IPS DF 4.7 (cell line): ENCODE data around the gene LRRC8A.

ENCODE experiments used
- DNase-seq: peaks from one replicate; pipeline ENCODE4 v3.0.0-alpha.2; 2013; ENCODE audit warnings: low spot score; ENCODE audit errors: extremely low read depth

LRRC8A gene

GRCh38 chr9:128901379-128901778 is 19.4 kb downstream of the LRRC8A start:
- no peak for DNase-seq

DNA sequence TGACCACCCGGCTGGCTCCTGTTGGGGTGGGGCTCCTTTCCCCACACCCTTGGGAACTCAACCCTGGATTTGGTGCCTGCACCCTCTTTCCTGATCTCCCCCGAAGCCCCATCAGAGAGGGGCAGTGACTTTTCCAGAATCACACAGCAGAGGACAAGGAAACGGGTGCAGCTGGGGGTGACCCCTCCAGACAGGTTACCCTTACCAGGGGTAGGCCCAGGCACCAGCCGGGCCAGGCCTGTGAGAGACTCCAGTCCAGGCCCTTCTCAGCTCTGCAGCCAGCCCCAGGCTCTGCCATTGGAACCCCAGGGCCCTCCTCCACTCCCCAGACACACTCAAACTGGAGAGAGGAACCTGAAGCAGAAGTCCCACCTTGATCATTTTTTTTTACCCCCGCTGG is 19.9 kb downstream of the LRRC8A start:
- no peak for DNase-seq

DNA sequence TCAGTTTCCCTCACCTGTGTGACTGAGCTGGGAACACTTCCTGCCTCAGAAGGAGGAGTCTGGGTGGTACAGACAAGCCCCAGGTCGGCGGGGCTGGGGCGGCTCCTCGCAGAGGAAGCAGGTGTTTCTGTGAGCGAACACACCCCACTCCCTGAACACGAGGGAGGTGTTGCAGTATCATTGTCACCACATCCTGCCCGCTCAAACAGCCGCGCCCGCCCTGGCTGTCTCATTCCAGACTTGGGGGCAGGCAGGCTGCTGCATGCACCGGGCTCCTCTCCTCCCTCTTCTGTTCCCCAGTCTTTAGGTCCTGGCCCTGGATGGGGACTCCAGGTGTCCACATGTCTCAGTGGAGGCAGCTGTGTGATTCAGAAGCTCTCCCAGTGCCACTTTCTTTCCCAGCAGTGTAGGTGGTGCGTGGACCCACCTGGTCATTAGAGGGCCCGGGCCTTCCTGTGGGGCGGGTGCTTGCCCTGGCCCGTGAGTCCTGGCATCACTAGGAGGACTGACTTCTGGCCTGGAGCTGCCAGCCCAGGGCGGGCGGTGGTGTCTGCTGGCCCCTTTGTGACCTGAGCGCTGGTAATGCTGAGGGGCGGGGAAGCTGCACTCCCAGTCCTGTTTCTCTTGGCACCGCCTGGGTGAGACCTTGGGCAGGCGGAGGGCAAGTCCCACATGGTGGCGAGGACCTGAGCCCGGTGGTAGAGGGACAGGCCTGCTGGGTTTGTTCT is 20.6 kb downstream of the LRRC8A start:
- no peak for DNase-seq

GRCh38 chr9:128903079-128903461 is 21.1 kb downstream of the LRRC8A start:
- DNase-seq: no peak

DNA sequence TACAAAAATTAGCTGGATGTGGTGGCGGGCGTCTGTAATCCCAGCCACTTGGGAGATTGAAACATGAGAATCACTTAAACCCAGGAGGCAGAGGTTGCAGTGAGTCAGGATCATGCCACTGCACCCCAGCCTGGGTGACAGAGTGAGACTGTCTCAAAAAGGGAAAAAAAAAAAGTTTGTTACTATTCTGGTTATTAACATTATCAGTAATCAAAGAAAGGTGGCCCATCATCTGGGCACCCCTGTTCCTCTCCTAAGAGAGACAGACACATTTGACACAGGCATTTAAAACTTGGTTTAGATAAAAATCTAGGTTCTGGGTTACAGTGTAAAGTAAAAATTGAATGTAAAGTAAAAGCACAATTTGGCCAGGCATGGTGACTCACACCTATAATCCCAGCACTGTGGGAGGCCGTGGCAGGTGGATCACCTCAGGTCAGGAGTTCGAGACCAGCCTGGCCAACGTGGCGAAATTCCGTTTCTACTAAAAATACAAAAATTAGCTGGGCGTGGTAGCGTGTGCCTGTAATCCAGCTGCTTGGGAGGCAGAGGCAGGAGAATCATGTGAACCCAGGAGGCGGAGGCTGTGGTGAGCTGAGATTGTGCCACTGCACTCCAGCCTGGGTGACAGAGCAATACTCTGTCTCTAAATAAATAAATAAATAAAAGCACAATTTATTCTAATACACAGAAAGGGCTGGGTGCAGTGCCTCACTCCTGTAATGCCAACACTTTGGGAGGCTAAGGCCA is 22.1 kb downstream of the LRRC8A start:
- no peak for DNase-seq

DNA sequence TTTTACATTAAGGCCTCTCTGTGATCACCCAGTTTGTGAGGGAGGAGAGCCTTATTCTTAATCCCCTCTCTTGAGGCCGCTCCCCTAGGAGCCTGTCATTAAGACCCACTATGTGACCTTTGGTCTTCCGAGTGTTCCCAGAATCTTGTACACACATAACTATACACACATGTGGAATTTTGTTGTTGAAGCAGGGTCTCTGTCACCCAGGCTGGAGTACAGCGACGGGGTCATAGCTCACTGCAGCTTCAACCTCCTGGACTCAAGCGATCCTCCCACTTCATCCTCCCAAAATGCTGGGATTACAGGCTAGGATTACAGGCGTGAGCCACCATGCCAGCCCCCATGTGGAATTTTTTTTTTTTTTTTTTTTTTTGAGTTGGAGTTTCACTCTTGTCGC is 24.0 kb downstream of the LRRC8A start:
- DNase-seq: no peak

DNA sequence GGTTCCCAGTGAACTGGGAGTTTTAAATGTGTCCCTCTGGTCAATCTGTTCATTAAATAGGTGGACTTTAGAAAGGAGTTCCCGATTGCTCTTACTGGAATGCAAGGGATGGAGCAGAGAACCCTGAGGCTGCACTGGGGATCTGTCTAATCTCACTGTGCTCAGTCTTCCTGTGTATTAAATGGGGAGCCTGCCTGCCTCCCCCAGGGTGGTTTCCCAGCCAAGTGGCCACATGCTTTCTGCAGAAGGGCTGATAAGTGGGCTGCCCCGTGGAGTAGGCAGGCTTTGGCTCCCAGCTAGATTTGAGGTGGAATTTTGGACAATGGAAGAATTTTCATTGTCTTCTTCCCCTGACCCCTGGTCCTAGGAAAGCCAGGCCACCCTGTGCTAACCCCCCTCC is 24.8 kb downstream of the LRRC8A start:
- no peak for DNase-seq

GRCh38 chr9:128908372-128908771 is 26.4 kb downstream of the LRRC8A start:
- DNase-seq: no peak

- DNase-seq: no peak
Measured at GRCh38 chr9:128909859-128910258, 27.9 kb downstream of the LRRC8A start.

- no peak for DNase-seq
Measured at GRCh38 chr9:128910906-128911305, 29.0 kb downstream of the LRRC8A start.

GRCh38 chr9:128911529-128912035 is 29.6 kb downstream of the LRRC8A start:
- DNase-seq: no peak

- no peak for DNase-seq
Measured at GRCh38 chr9:128912270-128912853, 30.4 kb downstream of the LRRC8A start.

GRCh38 chr9:128913048-128913900 is 31.3 kb downstream of the LRRC8A start:
- no peak for DNase-seq

- DNase-seq: no peak
Measured at GRCh38 chr9:128913995-128914772, 32.3 kb downstream of the LRRC8A start.

DNA sequence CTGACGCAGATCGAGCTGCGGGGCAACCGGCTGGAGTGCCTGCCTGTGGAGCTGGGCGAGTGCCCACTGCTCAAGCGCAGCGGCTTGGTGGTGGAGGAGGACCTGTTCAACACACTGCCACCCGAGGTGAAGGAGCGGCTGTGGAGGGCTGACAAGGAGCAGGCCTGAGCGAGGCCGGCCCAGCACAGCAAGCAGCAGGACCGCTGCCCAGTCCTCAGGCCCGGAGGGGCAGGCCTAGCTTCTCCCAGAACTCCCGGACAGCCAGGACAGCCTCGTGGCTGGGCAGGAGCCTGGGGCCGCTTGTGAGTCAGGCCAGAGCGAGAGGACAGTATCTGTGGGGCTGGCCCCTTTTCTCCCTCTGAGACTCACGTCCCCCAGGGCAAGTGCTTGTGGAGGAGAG is 34.3 kb downstream of the LRRC8A start:
- DNase-seq: no peak

GRCh38 chr9:128916745-128917144 is 34.8 kb downstream of the LRRC8A start:
- no peak for DNase-seq

DNA sequence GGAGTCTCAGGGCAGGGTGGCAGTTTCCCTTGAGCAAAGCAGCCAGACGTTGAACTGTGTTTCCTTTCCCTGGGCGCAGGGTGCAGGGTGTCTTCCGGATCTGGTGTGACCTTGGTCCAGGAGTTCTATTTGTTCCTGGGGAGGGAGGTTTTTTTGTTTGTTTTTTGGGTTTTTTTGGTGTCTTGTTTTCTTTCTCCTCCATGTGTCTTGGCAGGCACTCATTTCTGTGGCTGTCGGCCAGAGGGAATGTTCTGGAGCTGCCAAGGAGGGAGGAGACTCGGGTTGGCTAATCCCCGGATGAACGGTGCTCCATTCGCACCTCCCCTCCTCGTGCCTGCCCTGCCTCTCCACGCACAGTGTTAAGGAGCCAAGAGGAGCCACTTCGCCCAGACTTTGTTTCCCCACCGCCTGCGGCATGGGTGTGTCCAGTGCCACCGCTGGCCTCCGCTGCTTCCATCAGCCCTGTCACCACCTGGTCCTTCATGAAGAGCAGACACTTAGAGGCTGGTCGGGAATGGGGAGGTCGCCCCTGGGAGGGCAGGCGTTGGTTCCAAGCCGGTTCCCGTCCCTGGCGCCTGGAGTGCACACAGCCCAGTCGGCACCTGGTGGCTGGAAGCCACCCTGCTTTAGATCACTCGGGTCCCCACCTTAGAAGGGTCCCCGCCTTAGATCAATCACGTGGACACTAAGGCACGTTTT is 35.4 kb downstream of the LRRC8A start:
- DNase-seq: no peak

- no peak for DNase-seq
Measured at GRCh38 chr9:128918921-128919320, 37.0 kb downstream of the LRRC8A start.

DNA sequence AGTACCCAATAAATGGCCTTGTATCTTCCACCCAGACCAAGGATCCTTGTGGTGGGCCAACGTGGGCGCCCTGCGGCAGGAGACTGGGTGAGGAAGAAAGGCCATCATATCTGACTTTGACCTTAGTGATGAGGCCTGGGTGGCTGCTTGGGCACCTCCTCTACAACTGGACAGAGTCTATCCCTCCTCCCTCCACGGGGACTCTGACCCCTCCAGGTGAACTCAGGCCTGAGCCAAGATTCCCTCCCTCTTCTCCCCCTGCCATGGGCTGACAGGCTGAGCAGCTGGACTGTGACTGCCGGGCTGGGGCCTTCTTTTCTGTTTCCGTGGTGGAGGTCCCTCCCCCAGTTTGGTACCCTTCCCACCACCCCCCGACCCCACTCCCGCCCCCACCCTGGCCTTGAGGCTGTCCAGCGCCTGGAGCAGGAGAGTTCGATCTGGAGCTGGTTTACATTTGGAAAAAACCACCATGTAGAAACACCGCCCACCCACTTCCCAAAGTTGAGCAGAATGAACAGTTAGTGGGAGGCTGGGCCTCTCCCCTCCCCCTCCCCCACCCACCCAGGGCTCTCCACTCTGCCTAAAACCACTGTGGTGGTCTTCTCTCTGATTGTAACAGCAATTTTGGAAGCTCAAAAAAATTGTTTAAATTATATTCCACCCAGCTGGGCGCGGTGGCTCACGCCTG is 37.6 kb downstream of the LRRC8A start:
- DNase-seq: no peak
